GM12891 (cell line): Measurements from ENCODE around the gene CALM3.

Experiments
- DNase-seq: peaks from one replicate; pipeline ENCODE4 v3.0.0; 2011; ENCODE audit warnings: low spot score; ENCODE audit not compliant: insufficient read length
- FAIRE-seq: peaks from 2 replicates; lab custom pipeline; 2011; peaks lifted over from hg19 to GRCh38; lab: Jason Lieb, UNC
- PAX5 ChIP-seq: IDR thresholded peaks from 2 replicates; pipeline ENCODE4 v1.6.1; 2011; ENCODE audit warnings: low read length, moderate library complexity, mild to moderate bottlenecking; ENCODE audit not compliant: insufficient read depth, severe bottlenecking
- POLR2A ChIP-seq: IDR thresholded peaks from 2 replicates; pipeline ENCODE4 v1.6.1; 2011; ENCODE audit warnings: low read depth, low read length, control low read depth
- POLR2AphosphoS5 ChIP-seq: IDR thresholded peaks from 2 replicates; pipeline ENCODE4 v1.6.1; 2011; ENCODE audit warnings: low read depth, low read length, control low read depth
- POU2F2 ChIP-seq: IDR thresholded peaks from 2 replicates; pipeline ENCODE4 v1.6.1; 2011; ENCODE audit warnings: low read depth, mild to moderate bottlenecking, control low read depth, low read length, moderate library complexity
- SPI1 ChIP-seq: IDR thresholded peaks from 2 replicates; pipeline ENCODE4 v1.6.1; 2011; ENCODE audit warnings: low read depth, low read length, control low read depth
- TAF1 ChIP-seq: IDR thresholded peaks from 2 replicates; pipeline ENCODE4 v1.6.1; 2011; ENCODE audit warnings: low read depth, low read length, control low read depth

CALM3 gene

GRCh38 chr19:46635920-46636761 is 35.0 kb downstream of the CALM3 start, which contains the start of gene GNG8:
Gene GNG8 (minus strand): TSS chr19:46636202. CDS start chr19:46634682, 1,520 bp downstream.
- DNase-seq (no peak), FAIRE-seq (peak; percentile 20)
- no peak for TF ChIP-seq TAF1
- no peak for TF ChIP-seq POLR2AphosphoS5
- no peak for TF ChIP-seq POLR2A
- no peak for TF ChIP-seq SPI1
- TF ChIP-seq POU2F2 = no peak

GRCh38 chr19:46637224-46637623 is 36.1 kb downstream of the CALM3 start:
- peak; percentile 45 for FAIRE-seq

GRCh38 chr19:46639358-46640182 is 38.4 kb downstream of the CALM3 start:
- FAIRE-seq (peak; percentile 88), DNase-seq (no peak)
- TF ChIP-seq POLR2AphosphoS5 (no peak), PAX5 (no peak), POU2F2 (no peak), SPI1 (no peak), POLR2A (no peak), TAF1 (no peak)

More at GRCh38 chr19:46637224-46637623, 36.1 kb downstream of the CALM3 start:
- DNase-seq = no peak
- TF ChIP-seq POLR2A (no peak), TAF1 (no peak), POU2F2 (no peak), POLR2AphosphoS5 (no peak), SPI1 (no peak), PAX5 (no peak)

GRCh38 chr19:46640656-46641055 is 39.5 kb downstream of the CALM3 start:
- DNase-seq = no peak
- no peak for FAIRE-seq
- no peak for TF ChIP-seq POU2F2
- TF ChIP-seq TAF1 = no peak
- no peak for TF ChIP-seq POLR2A
- no peak for TF ChIP-seq PAX5
- no peak for TF ChIP-seq POLR2AphosphoS5

- DNase-seq = no peak
- no peak for FAIRE-seq
- no peak for TF ChIP-seq PAX5
- no peak for TF ChIP-seq TAF1
- TF ChIP-seq SPI1 = no peak
- no peak for TF ChIP-seq POLR2AphosphoS5
- no peak for TF ChIP-seq POU2F2
- no peak for TF ChIP-seq POLR2A
Measured at GRCh38 chr19:46644720-46645119, 43.6 kb downstream of the CALM3 start.

- FAIRE-seq (no peak), DNase-seq (no peak)
- TF ChIP-seq POLR2AphosphoS5 (no peak), POU2F2 (no peak), TAF1 (no peak), PAX5 (no peak), SPI1 (no peak), POLR2A (no peak)
Measured at GRCh38 chr19:46646402-46646801, 45.3 kb downstream of the CALM3 start.

GRCh38 chr19:46648060-46648960 is 47.2 kb downstream of the CALM3 start:
- no peak for TF ChIP-seq TAF1
- TF ChIP-seq POU2F2 = 0 out of 2 replicates have a peak, but pooled peaks have one; percentile 40
- peak; percentile 25; the same call in 1 of the 2 replicates for TF ChIP-seq SPI1
- TF ChIP-seq POLR2A = no peak
- peak; percentile 16 for FAIRE-seq
- peak; percentile 56 for DNase-seq

- TF ChIP-seq SPI1 (no peak), POLR2A (no peak), POLR2AphosphoS5 (no peak), POU2F2 (no peak), PAX5 (no peak), TAF1 (no peak)
- FAIRE-seq (no peak), DNase-seq (no peak)
Measured at GRCh38 chr19:46648961-46649960, 48.1 kb downstream of the CALM3 start.
